ENCODE measurements around the gene ADAMTS17.

GRCh38 chr15:100121285-100121684 is 220.5 kb downstream of the ADAMTS17 start:
- TF ChIP-seq CTCF (conservative IDR thresholded peaks at IDR 0.05; ENCODE audit: low read length) (no peak), EZH2phosphoT487 (IDR thresholded peaks at IDR 0.05; ENCODE audit: borderline replicate concordance) (no peak)
